Cardiac muscle cell (in vitro differentiated cells and primary cell): ENCODE data around the gene TSEN54. TPM values are rescaled to one million over a fixed set of nuclear protein-coding genes. Genes with fewer than 3 reads are reported as not detected.

Experiments
- DNase-seq, 2 donors: peaks; one replicate each; pipeline versions ENCODE4 v3.0.0 to v3.0.0-alpha.2; 2010 to 2017; ENCODE audit warnings: low read depth in 1 of 2, low spot score in 1 of 2
- H3K27ac ChIP-seq: fragments of 200-600 bp; sonication (generic); 2 replicates; pipeline ENCODE4 v1.5.1; 2016
- H3K27me3 ChIP-seq: fragments of 200-600 bp; sonication (generic); 2 replicates; pipeline ENCODE4 v1.6.0; 2016; ENCODE audit warnings: control low read depth
- H3K36me3 ChIP-seq: fragments of 200-600 bp; sonication (generic); 2 replicates; pipeline ENCODE4 v1.5.1; 2016; ENCODE audit warnings: control low read depth
- H3K4me1 ChIP-seq: fragments of 200-600 bp; sonication (generic); 2 replicates; pipeline ENCODE4 v1.8.1; 2017; ENCODE audit warnings: low read depth, mild to moderate bottlenecking, mixed run types
- H3K4me3 ChIP-seq: fragments of 200-600 bp; sonication (generic); 2 replicates; pipeline ENCODE4 v1.5.1; 2016; ENCODE audit warnings: mild to moderate bottlenecking
- H3K9me3 ChIP-seq: fragments of 200-600 bp; sonication (generic); 2 replicates; pipeline ENCODE4 v1.5.1; 2017; ENCODE audit warnings: low read depth, mild to moderate bottlenecking, control low read depth
- CTCF ChIP-seq: IDR thresholded peaks from 2 replicates; pipeline ENCODE4 v1.5.1; 2012; ENCODE audit warnings: low read depth, mild to moderate bottlenecking, low read length
- polyA plus RNA-seq: library from polyadenylated mRNA; unstranded; fragments of >200 nt; fragmentation: Nextera tagmentation; extraction: Ambion mirVana; gene quantifications from 2 replicates; pipeline ENCODE4 v1.2.1, GENCODE V29; 2016
- total RNA-seq: library from RNA; depleted of rRNA; stranded (reverse); fragments of >200 nt; gene quantifications from 2 replicates; pipeline ENCODE4 v1.2.3, GENCODE V29; 2016

TSEN54 gene
- total and polyA plus RNA-seq, 2 experiments from 2014 or later: 64.4 to 70.5 TPM

GRCh38 chr17:75530837-75531720 is 14.8 kb downstream of the TSEN54 start:
- Histone ChIP-seq H3K4me1 (no peaks in the 10 kb centered on the region), H3K36me3 (no peaks in the 10 kb centered on the region), H3K27me3 (peaks cover 11% of the 10 kb centered on the region), H3K4me3 (no peak overlapping the region), H3K9me3 (no peaks in the 10 kb centered on the region), H3K27ac (no peak overlapping the region)
- no peak for DNase-seq
- TF ChIP-seq CTCF: no peak

GRCh38 chr17:75531721-75532072 is 15.4 kb downstream of the TSEN54 start:
- H3K9me3 ChIP-seq: no peaks in the 10 kb centered on the region
- no peak overlapping the region for H3K4me3 ChIP-seq
- H3K27me3 ChIP-seq: peaks cover 5% of the 10 kb centered on the region
- no peak for DNase-seq
- no peaks in the 10 kb centered on the region for H3K36me3 ChIP-seq
- no peak for TF ChIP-seq CTCF
- no peaks in the 10 kb centered on the region for H3K4me1 ChIP-seq
- no peak overlapping the region for H3K27ac ChIP-seq

GRCh38 chr17:75535119-75535537 is 18.8 kb downstream of the TSEN54 start:
- Histone ChIP-seq H3K4me3 (no peak overlapping the region), H3K27me3 (no peaks in the 10 kb centered on the region), H3K36me3 (no peaks in the 10 kb centered on the region), H3K27ac (no peak overlapping the region), H3K4me1 (no peaks in the 10 kb centered on the region), H3K9me3 (no peaks in the 10 kb centered on the region)
- no peak for DNase-seq
- TF ChIP-seq CTCF: no peak

- Histone ChIP-seq H3K4me3 (no peak overlapping the region), H3K9me3 (no peaks in the 10 kb centered on the region), H3K4me1 (no peaks in the 10 kb centered on the region), H3K27ac (no peak overlapping the region), H3K36me3 (no peaks in the 10 kb centered on the region), H3K27me3 (no peaks in the 10 kb centered on the region)
- TF ChIP-seq CTCF: no peak
- no peak for DNase-seq
Observed at GRCh38 chr17:75535871-75536270, 19.5 kb downstream of the TSEN54 start.

- H3K27me3 ChIP-seq: no peaks in the 10 kb centered on the region
- no peak overlapping the region for H3K27ac ChIP-seq
- peaks cover 4% of the 10 kb centered on the region for H3K4me1 ChIP-seq
- TF ChIP-seq CTCF: no peak
- DNase-seq: no peak
- no peaks in the 10 kb centered on the region for H3K36me3 ChIP-seq
- H3K9me3 ChIP-seq: no peaks in the 10 kb centered on the region
- H3K4me3 ChIP-seq: no peak overlapping the region
Observed at GRCh38 chr17:75536366-75536765, 20.0 kb downstream of the TSEN54 start.
